NCI-H187 (cell line): ENCODE data around the gene KDF1.

Experiments
- DNase-seq, 2 experiments: peaks; one replicate each; lab custom pipeline; 2025; lab: John Stamatoyannopoulos, UW

KDF1 gene

DNA sequence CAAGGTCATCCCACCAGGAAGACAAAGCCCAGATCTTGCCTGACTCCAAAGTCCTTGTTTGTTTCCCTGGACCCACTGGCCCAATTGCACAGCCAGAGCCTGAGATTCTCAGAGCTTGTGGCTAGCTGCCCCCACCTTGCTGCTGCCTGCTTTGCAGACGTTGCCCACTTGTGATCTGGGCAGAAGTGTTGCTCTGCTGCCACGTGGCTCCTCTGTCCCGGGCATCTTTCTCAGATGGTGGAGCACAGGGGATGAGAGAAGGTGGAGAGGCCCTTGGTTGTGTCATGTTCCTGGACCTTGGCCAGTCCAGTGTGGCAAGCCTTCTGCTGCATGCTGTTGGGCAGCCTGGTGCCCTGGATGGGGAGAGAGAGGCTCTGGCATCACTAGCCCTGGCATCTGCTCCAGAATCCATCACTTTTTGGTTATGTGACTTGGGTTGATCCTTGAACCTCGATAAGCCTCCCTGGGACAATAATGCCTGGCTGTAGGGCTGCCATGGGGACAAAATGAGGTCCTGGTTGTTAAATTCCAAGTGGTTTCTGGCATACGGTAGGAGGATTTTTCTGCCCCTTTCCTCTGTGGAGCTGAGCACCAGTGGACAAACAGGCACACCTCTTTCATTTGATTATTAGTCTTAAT lies 44.9 kb downstream of the KDF1 start:
- no peak for DNase-seq

GRCh38 chr1:26913754-26914619 lies 46.3 kb downstream of the KDF1 start, which contains the start of gene NR0B2:
Gene NR0B2 (minus strand): TSS chr1:26913975. CDS start chr1:26913940, 35 bp downstream.
- peak; percentile 84 to 90 for DNase-seq

GRCh38 chr1:26913389-26913753 lies 46.9 kb downstream of the KDF1 start:
- no peak for DNase-seq

DNA sequence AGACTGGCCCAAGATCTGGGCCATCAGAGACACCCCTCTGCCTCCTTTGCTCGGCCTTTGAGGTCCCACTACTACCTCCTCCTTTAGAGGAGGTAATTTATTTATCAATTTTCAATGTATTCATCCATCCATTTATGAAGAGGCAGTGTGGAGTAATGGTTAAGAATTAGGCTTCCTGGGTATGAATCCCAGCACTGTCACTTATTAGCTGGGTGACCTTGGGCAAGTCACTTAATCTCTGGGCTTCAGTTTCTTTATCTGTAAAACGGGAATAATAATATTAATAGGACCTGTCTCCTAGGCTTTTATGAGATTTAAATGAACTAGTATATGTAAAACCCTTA lies 48.1 kb downstream of the KDF1 start:
- no peak for DNase-seq

DNA sequence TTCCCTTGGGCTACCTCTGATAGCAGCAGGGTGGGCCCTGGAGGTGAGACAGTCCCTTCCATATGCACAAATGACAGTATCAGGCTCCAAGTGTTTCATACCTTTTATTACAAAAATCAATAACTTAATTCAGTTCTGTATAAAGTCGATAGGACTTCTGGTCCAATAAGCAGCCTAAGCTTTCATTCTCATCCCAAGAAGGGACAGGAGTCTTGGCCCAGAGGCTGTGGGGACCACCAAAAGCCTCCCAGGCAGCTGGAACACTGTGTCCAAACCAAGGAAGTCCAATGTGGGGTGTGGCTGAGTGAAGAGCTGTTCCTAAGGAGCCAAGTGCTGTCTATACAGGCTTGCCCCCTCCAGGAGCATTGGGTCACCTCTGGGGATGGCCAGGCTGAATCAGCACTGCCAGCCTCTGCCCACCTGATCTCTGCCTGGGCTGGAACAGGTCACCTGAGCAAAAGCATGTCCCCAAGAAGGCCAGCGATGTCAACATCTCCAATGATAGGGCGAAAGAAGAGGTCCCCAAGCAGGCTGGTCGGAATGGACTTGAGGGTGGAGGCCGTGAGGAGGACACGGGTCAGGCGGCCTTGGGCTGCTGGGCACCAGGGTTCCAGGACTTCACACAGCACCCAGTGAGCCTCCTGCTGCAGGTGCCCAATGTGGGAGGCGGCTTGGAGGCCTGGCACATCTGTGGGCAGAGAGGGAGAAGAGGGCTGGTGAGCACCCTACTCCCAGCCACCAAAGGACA lies 48.7 kb downstream of the KDF1 start:
- DNase-seq, result no peak

DNA sequence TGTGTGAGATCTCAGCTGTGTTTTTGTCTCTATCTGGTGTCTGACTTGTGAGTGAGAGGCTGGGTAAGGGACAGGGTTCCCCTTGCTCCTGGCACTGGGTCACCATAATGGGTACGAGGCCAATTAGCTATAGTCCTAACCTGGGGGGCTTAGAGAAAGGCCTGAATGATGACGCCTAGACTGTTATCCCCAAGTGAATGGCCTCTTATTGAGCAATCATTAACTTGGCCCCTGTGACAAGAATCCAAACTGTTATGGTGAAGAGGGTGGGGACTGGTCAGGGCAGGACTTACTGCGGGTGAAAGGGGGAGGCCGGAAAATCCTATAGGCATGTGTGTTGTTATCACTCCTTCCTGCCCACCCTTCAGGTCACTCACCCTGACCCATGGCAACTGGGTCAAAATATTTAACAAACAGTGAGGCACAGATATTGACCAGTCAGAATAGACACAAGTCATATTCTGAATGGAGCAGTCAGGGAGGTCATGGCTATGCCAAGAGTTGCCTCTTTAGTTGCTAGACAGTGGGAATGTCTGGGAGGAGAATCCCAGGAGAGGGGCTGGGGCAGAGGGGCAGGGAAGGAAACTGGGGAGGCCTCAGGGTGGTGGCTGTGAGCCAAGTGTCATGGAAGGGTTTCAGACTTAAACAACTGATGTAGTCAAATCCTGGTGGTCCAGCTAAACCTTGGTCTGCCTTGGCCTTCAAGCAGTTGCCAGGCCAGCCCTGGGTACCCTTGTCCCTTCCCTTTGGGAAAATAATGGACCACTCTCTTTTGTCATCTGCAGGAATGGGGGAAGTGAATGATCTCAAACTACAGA lies 49.7 kb downstream of the KDF1 start:
- DNase-seq, result no peak

DNA sequence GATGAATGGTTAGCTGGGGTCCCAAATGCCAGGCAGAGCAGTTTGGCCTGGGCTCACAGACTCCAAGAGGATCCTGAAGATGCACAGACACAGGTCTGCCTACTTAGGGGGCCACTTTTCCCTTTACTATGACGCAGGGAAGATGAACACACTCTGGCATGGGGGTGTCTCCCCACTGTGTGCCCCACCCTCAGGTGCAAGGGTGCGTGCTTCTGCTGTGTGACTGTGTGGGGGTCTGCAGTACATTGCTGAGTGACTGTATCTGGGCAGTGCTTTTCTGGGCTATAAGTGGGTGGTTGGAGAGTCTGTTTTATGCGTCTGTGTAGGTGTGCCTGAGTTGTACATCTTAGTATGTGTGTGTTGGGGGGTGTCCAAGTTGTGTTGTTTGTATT lies 50.3 kb downstream of the KDF1 start:
- no peak for DNase-seq

DNA sequence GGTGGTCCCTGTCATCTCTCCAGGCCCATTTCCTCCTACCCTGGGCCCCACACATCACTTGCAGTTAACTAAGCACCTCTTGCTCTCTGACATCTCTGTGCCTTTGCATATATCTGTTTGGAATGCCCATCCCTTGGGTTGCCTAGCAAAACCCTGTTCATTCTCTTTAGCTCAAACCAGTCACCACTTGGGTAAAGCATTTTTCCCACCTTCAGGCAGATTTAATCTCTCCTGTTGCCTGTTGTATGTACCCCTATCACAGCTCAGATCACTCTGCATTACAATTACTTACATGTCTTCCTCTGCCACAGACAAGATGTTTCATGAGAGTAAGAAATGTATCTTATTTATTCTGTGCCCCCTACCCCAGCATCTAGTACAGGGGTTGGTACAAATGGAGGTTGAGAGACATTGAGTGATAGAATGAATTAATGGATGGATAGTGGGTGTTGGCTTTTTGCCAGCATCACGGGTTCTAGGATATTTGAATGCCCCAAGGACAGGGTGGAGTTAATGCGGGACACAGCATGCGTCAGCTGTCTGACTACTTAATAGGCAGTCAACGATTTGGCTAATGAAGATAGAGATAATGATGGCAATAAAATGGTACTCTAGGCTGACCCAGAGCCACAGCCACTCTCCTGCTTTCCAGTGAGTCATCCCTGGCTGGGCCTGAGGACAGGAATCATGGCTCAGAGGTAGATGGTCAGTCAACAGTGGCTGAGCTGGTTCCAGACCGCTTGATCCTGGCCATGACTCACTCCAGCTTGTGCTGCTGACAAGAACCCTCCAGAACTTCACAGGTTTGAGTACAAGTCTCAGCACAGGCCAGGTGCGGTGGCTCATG lies 53.0 kb downstream of the KDF1 start:
- DNase-seq, result no peak

GRCh38 chr1:26900815-26901511 lies 59.3 kb downstream of the KDF1 start:
- no peak for DNase-seq

DNA sequence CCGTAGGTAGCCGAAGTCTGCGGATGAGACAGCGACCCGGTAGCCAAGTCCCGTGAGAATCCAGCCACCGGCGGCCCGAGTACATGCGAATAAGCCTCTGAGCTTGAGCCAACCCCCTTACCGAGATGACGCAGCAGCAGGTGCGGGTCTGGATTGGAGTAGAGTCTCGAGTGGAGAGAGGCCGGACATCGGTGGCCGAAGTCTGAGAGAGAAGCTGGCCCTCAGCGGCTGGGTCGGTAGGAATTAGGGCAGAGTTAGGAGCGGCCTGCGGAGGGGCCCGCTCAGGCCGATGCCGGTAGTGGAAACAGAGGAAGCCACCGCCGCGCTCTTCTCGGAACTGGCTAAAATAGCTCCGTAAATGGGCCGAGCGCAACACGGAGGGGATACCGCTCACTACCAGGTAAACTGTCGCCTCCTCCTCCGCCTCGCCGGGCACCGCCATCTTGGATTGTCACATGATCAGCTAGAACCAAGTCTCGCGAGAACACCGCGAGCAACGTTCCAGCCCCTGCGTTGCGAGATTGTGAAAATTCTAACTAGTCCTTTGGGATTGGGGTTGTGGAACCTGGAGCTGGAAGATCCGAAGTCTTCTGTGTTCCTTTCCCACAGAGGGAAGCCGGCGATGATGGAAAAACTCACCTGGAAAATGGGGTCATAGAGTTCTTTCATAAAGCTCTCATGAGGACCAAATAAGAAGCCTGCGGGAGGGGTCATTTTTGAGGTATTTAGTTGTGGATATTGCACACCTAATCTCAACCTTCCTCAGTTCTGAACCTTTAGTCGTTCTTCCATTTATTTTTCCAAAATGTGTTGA lies 60.1 kb downstream of the KDF1 start, which contains the start of gene GPATCH3:
TSS of gene GPATCH3 (minus strand) at position 467 of the 814 bp plus-strand sequence. CDS start at position 442, 25 bp downstream.
- peak; percentile 63 to 91 for DNase-seq
